IMR-90 (cell line): ENCODE measurements around the gene KAZN. TPM values are rescaled to one million over a fixed set of nuclear protein-coding genes. Genes with fewer than 3 reads are reported as not detected.

ENCODE experiments used
- ATAC-seq: fragments of 200-7000 bp; cut with Tn5 transposase; 2 replicates; pipeline ENCODE4 v1.9.1; 2020; ENCODE audit warnings: low read depth, mild to moderate bottlenecking, moderate library complexity
- BruUV-seq: library from RNA; stranded (reverse); fragments of 400-500 nt; replicated peaks from 2 replicates; lab custom pipeline; 2021; lab: Mats Ljungman, UMichigan
- CTCF ChIA-PET: fragments of 300-600 bp; formaldehyde crosslinking; extraction: SDS; loops from one replicate; lab custom pipeline; 2021; ENCODE audit warnings: antibody characterized with exemption; lab: Yijun Ruan, JAX
- POLR2A ChIA-PET: fragments of 300-600 bp; sonication (Branson Sonifier 250); formaldehyde crosslinking; loops from one replicate; lab custom pipeline; 2022; ENCODE audit warnings: antibody characterized with exemption; ENCODE audit not compliant: unreplicated experiment; lab: Charles Lee
- DNase-seq: peaks from one replicate; pipeline ENCODE4 v3.0.0; 2013
- H2AFZ ChIP-seq: replicated peaks from 2 replicates; pipeline ENCODE3; 2013; ENCODE audit warnings: low read length, mild to moderate bottlenecking; ENCODE audit not compliant: poor library complexity
- H2AK5ac ChIP-seq: 2 replicates; pipeline ENCODE4 v1.6.1; 2013; ENCODE audit warnings: low read depth, low read length, inconsistent platforms
- H2AK9ac ChIP-seq: replicated peaks from 2 replicates; pipeline ENCODE3; 2013; ENCODE audit warnings: mild to moderate bottlenecking, low read depth, low read length, moderate library complexity; ENCODE audit not compliant: poor library complexity
- H2BK120ac ChIP-seq: 2 replicates; pipeline ENCODE4 v1.6.1; 2013; ENCODE audit warnings: low read depth, low read length, inconsistent platforms
- H2BK15ac ChIP-seq: 3 replicates; pipeline ENCODE4 v1.6.1; 2013; ENCODE audit warnings: low read depth, low read length, inconsistent platforms
- H2BK20ac ChIP-seq: 2 replicates; pipeline ENCODE4 v1.6.1; 2013; ENCODE audit warnings: low read depth, mild to moderate bottlenecking, inconsistent platforms, low read length, moderate library complexity
- H2BK5ac ChIP-seq: 2 replicates; pipeline ENCODE4 v1.6.1; 2013; ENCODE audit warnings: mild to moderate bottlenecking, low read depth, low read length, inconsistent platforms; ENCODE audit not compliant: poor library complexity, severe bottlenecking
- H3K14ac ChIP-seq: replicated peaks from 2 replicates; pipeline ENCODE4 v1.6.1; 2013; ENCODE audit warnings: low read depth, low read length, inconsistent platforms
- H3K18ac ChIP-seq: 2 replicates; pipeline ENCODE4 v1.6.1; 2013; ENCODE audit warnings: low read depth, low read length, control low read depth
- H3K23ac ChIP-seq: 2 replicates; pipeline ENCODE4 v1.6.1; 2013; ENCODE audit warnings: low read depth, low read length, inconsistent platforms
- H3K27ac ChIP-seq: 2 replicates; pipeline ENCODE4 v1.5.1; 2013; ENCODE audit warnings: mild to moderate bottlenecking, control low read depth, low read length; ENCODE audit not compliant: insufficient read depth
- H3K27me3 ChIP-seq: 2 replicates; pipeline ENCODE4 v1.6.1; 2013; ENCODE audit warnings: low read length; ENCODE audit not compliant: control insufficient read depth, insufficient read depth
- H3K36me3 ChIP-seq: 2 replicates; pipeline ENCODE4 v1.6.1; 2013; ENCODE audit warnings: low read length, mixed read lengths; ENCODE audit not compliant: control insufficient read depth, insufficient read depth
- H3K4ac ChIP-seq: 2 replicates; pipeline ENCODE4 v1.6.1; 2013; ENCODE audit warnings: low read depth, low read length, inconsistent platforms
- H3K4me1 ChIP-seq: 2 replicates; pipeline ENCODE4 v1.6.1; 2013; ENCODE audit warnings: low read length, mixed read lengths; ENCODE audit not compliant: control insufficient read depth, insufficient read depth
- H3K4me2 ChIP-seq: 2 replicates; pipeline ENCODE4 v1.6.1; 2013; ENCODE audit warnings: low read depth, mild to moderate bottlenecking, control low read depth, low read length, moderate library complexity
- H3K4me3 ChIP-seq: 2 replicates; pipeline ENCODE4 v1.5.1; 2013; ENCODE audit warnings: low read depth, mild to moderate bottlenecking, control low read depth, low read length, moderate library complexity; ENCODE audit not compliant: insufficient read depth
- H3K56ac ChIP-seq: 2 replicates; pipeline ENCODE4 v1.6.1; 2013; ENCODE audit warnings: low read length, inconsistent platforms; ENCODE audit not compliant: insufficient read depth; ENCODE audit errors: extremely low read depth
- H3K79me1 ChIP-seq, 2 experiments: 2 replicates each; pipeline ENCODE4 v1.6.1; 2013; ENCODE audit warnings: low read length in 2 of 2, inconsistent platforms in 1 of 2, low read depth in 1 of 2
- H3K9ac ChIP-seq: 2 replicates; pipeline ENCODE4 v1.6.1; 2013; ENCODE audit warnings: low read depth, low read length, control low read depth
- H3K9me1 ChIP-seq: 2 replicates; pipeline ENCODE4 v1.6.1; 2013; ENCODE audit warnings: low read length, inconsistent platforms; ENCODE audit not compliant: insufficient read depth
- H3K9me3 ChIP-seq: 2 replicates; pipeline ENCODE4 v1.6.1; 2013; ENCODE audit warnings: low read length; ENCODE audit not compliant: control insufficient read depth, insufficient read depth
- H4K20me1 ChIP-seq: 2 replicates; pipeline ENCODE4 v1.6.1; 2013; ENCODE audit warnings: low read length, inconsistent platforms; ENCODE audit not compliant: insufficient read depth
- H4K5ac ChIP-seq: 2 replicates; pipeline ENCODE4 v1.6.1; 2013; ENCODE audit warnings: mild to moderate bottlenecking, low read depth, low read length, control low read depth
- H4K8ac ChIP-seq, 2 experiments: 2 replicates each; pipeline ENCODE4 v1.6.1; 2013; ENCODE audit warnings: low read depth in 2 of 2, low read length in 2 of 2, control low read depth in 1 of 2, inconsistent platforms in 1 of 2
- H4K91ac ChIP-seq: 2 replicates; pipeline ENCODE4 v1.6.1; 2013; ENCODE audit warnings: low read depth, low read length, inconsistent platforms; ENCODE audit not compliant: insufficient read depth
- BHLHE40 ChIP-seq: fragments of 150-350 bp; IDR thresholded peaks from 2 replicates; pipeline ENCODE4 v1.6.1; 2016; ENCODE audit warnings: mild to moderate bottlenecking, low read depth, low read length
- CEBPB ChIP-seq: IDR thresholded peaks from 2 replicates; pipeline ENCODE4 v1.6.1; 2012; ENCODE audit warnings: low read depth, low read length, improper control_type of control experiment
- CHD1 ChIP-seq: IDR thresholded peaks from 2 replicates; pipeline ENCODE4 v1.6.1; 2012; ENCODE audit warnings: low read depth, low read length, improper control_type of control experiment
- MXI1 ChIP-seq: IDR thresholded peaks from 2 replicates; pipeline ENCODE4 v1.6.1; 2012; ENCODE audit warnings: low read depth, mild to moderate bottlenecking, low read length, moderate library complexity, borderline replicate concordance
- NFE2L2 ChIP-seq: fragments of 150-350 bp; IDR thresholded peaks from 2 replicates; pipeline ENCODE4 v1.6.1; 2016; ENCODE audit warnings: low read depth, mild to moderate bottlenecking, low read length
- RAD21 ChIP-seq: IDR thresholded peaks from 2 replicates; pipeline ENCODE4 v1.6.1; 2012; ENCODE audit warnings: low read length, improper control_type of control experiment
- RFX5 ChIP-seq: IDR thresholded peaks from 2 replicates; pipeline ENCODE4 v1.8.0; 2012; ENCODE audit warnings: low read depth, mild to moderate bottlenecking, low read length, moderate library complexity
- SMC3 ChIP-seq: fragments of 150-350 bp; IDR thresholded peaks from 2 replicates; pipeline ENCODE4 v1.6.1; 2016; ENCODE audit warnings: low read depth, mild to moderate bottlenecking, antibody characterized with exemption, low read length, moderate library complexity
- WGBS, 2 experiments: methylation state at CpG; one replicate each; pipeline versions ENCODE4 v1.1.5 to v1.1.7; 2013; ENCODE audit warnings: missing lambda C conversion rate in 2 of 2; ENCODE audit not compliant: insufficient read length in 1 of 2; ENCODE audit errors: extremely low coverage in 2 of 2; 5-methylcytosine and 5-hydroxymethylcytosine counted together
- dilution Hi-C: fragments of 300-500 bp; cut with HindIII; formaldehyde crosslinking; loops from one replicate; pipeline ENCODE4 v1.14.3; 2018; ENCODE audit warnings: low sequenced_read_pairs; ENCODE audit not compliant: unreplicated experiment
- in situ Hi-C: fragments of 300-500 bp; cut with MboI; formaldehyde crosslinking; loops from 3 replicates; pipeline ENCODE4 v1.14.3; 2019; ENCODE audit warnings: low sequenced_read_pairs, inconsistent platforms, mixed read lengths
- intact Hi-C: fragments of 100-400 bp; cut with micrococcal nuclease; formaldehyde crosslinking; loops from 2 replicates; pipeline ENCODE4 v1.10.0; 2022
- polyA plus RNA-seq, 3 experiments: library from polyadenylated mRNA; depleted of rRNA; stranded (reverse); fragments of >200 nt; gene quantifications; 2 replicates each; pipeline ENCODE4 v1.2.3, GENCODE V29; 2012; ENCODE audit warnings: low replicate concordance in 1 of 3
- total RNA-seq: library from RNA; depleted of rRNA; stranded (reverse); fragments of >200 nt; gene quantifications from 2 replicates; pipeline ENCODE4 v1.2.3, GENCODE V29; 2012
- TF ChIP-seq, protein P1 (sequence below): fragments of 150-350 bp; IDR thresholded peaks from 2 replicates; pipeline ENCODE4 v1.6.1; 2016; ENCODE audit warnings: low read depth, mild to moderate bottlenecking, low read length, moderate library complexity, borderline replicate concordance

KAZN gene
- total and polyA plus RNA-seq, 2 of the 4 experiments (the other 2 are of a cell fraction): 5.2 to 10.5 TPM

DNA sequence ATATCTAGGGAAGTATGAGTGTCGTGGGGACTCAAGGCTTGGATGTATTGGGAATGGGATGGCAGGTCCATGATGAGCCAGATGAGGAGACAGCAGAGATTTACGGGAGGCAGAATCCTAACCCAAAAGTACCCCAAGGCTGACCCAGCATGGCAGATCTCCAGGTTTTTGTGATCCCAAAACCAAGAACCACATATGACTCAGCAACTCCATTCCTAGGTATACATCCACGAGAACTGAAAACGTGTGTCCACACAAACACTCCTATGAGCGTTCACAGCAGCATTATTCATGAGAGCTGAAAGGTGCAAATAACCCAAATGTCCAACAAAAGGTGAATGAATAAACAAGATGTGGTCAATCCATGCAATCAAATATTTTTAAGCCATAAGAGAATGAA is 201.5 kb downstream of the KAZN start:
- no peak for ATAC-seq
- POLR2A ChIA-PET: no interaction called here
- Histone ChIP-seq H2AFZ (no peak overlapping the region), H3K23ac (no peak overlapping the region), H2BK120ac (no peak overlapping the region), H3K18ac (no peak overlapping the region), H3K4ac (no peak overlapping the region), H2BK5ac (no peak overlapping the region), H3K14ac (no peak overlapping the region), H3K36me3 (no peaks in the 10 kb centered on the region), H4K20me1 (no peaks in the 10 kb centered on the region), H3K79me1 (no peaks in the 10 kb centered on the region), H3K4me2 (no peak overlapping the region), H3K56ac (no peak overlapping the region), H4K8ac (no peak overlapping the region), H2AK9ac (no peak overlapping the region), H2BK20ac (no peak overlapping the region), H3K9me1 (no peaks in the 10 kb centered on the region), H2AK5ac (no peak overlapping the region), H3K4me1 (no peaks in the 10 kb centered on the region), H3K27me3 (no peaks in the 10 kb centered on the region; the same call in 1 of the 2 replicates), H3K9me3 (no peaks in the 10 kb centered on the region; the same call in 1 of the 2 replicates), H2BK15ac (no peak overlapping the region), H3K27ac (no peak overlapping the region), H3K4me3 (no peak overlapping the region), H4K5ac (no peak overlapping the region), H4K91ac (no peak overlapping the region), H3K9ac (no peak overlapping the region)
- intact Hi-C loops (no loop called here), dilution Hi-C loops (no loop called here), in situ Hi-C loops (no loop called here)
- CTCF ChIA-PET: no interaction called here
- no TSS peak for BruUV-seq
- DNase-seq: no peak
- TF ChIP-seq, protein P1, sequence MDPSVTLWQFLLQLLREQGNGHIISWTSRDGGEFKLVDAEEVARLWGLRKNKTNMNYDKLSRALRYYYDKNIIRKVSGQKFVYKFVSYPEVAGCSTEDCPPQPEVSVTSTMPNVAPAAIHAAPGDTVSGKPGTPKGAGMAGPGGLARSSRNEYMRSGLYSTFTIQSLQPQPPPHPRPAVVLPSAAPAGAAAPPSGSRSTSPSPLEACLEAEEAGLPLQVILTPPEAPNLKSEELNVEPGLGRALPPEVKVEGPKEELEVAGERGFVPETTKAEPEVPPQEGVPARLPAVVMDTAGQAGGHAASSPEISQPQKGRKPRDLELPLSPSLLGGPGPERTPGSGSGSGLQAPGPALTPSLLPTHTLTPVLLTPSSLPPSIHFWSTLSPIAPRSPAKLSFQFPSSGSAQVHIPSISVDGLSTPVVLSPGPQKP: no peak
- TF ChIP-seq MXI1: no peak
- TF ChIP-seq RAD21: no peak
- no peak for TF ChIP-seq NFE2L2
- no peak for TF ChIP-seq SMC3
- no peak for TF ChIP-seq BHLHE40
- no peak for TF ChIP-seq CEBPB
- no peak for TF ChIP-seq CHD1
- TF ChIP-seq RFX5: no peak
- 67% methylated on average over 1 of the region's 5 CpGs; no CpG with 5 or more reads in 1 of the 2 experiments for whole genome bisulfite sequencing, 2 experiments
